ENCODE measurements around the gene PCNX1.
"Not testable (repeated sequence)": the region's sequence is repeated elsewhere in the genome, so short reads cannot be mapped to it uniquely, and the experiment has no call there.

PCNX1 gene

GRCh38 chr14:71012888-71013287 lies 105.6 kb downstream of the PCNX1 start:
- DNase-seq (ENCODE audit: low spot score) (no peak), FAIRE-seq (peak; percentile 27)

DNA sequence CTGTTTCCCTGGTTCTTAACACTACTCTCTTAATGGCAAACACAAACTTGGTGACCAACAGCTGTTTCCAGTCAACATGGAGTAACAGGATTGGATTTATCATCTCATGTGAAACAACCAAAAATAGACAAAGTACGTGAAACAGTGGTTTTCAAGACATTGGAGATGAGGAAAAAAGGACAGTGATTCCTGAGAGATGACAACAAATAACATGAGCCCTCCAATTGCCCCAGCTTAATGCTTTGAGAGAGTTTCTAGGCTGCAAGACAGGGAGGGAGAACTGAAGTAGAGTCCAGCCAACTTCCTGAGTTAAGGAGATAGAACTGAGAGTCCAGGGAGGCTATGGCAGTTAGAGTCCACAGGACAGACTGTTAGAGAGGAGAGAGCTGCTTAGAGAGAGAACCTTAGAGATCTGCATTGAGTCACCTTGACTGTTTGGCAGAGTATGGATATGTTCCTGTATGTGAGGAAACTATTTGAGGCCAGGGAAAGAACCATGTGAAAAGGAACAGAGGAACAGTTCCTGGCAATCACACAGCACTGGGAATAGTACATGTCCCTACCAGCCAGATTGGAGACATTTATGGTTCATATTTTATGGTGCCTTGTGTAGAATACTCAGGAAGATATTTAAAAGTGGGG lies 106.4 kb downstream of the PCNX1 start:
- no peak for DNase-seq (ENCODE audit: low spot score)

DNA sequence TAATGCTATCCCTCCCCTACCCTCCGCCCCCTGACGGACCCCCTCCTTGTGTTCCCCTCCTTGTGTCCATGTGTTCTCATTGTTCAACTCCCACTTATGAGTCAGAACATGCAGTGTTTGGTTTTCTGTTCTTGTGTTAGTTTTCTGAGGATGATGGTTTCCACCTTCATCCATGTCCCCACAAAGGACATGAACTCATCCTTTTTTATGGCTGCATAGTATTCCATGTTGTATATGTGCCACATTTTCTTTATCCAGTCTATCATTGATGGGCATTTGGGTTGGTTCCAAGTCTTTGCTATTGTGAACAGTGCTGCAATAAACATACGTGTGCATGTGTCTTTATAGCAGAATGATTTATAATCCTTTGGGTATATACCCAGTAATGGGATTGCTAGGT lies 112.7 kb downstream of the PCNX1 start:
- DNase-seq (ENCODE audit: low spot score) = not testable (repeated sequence)
- FAIRE-seq = peak; percentile 93

More for the DNA sequence above, 106.4 kb downstream of the PCNX1 start:
- peak; percentile 77 for FAIRE-seq

GRCh38 chr14:71021347-71022011 lies 114.2 kb downstream of the PCNX1 start:
- DNase-seq (ENCODE audit: low spot score) = peak; percentile 61
- peak; percentile 30 for FAIRE-seq

DNA sequence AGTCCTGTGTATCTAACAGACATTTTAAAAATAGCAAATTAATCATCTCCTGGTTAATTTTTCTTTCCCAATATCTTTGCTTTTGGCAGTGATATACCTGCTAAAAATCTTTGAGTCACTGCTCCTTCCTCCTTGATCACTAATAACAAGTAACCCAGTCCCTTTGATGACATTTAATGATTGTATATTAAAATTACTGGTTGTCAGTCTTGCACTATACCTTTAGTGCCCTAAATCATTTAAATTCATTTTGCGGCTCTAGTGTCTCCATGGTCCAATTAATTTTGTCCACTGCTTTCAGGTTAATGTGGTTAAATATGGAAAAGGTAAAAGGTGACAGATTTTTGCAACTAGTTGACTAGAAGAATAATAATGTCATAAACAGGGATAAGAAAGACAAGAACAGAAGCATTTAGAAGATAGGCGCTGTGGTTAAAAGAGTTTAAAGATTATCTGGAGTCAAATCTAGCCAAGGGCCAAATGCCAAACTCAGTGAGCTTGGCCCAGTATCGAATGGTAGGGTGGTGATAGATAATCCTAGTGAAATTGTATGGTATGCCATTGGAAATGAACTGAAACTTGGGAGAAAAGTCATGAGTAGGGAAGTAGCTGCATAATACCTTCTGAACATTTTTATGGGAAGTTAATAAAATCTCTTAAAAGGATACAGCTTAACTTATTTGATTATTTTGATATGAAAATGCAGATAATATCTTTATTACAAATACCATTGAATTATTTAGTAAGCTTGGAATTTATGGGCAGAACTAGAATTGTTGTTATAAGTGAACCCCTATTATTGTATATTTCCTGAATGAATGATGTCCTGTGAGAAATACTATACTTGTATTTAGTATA lies 115.0 kb downstream of the PCNX1 start:
- FAIRE-seq (peak; percentile 72), DNase-seq (ENCODE audit: low spot score) (no peak)

GRCh38 chr14:71022939-71023338 lies 115.7 kb downstream of the PCNX1 start:
- no peak for DNase-seq (ENCODE audit: low spot score)
- FAIRE-seq = no peak

DNA sequence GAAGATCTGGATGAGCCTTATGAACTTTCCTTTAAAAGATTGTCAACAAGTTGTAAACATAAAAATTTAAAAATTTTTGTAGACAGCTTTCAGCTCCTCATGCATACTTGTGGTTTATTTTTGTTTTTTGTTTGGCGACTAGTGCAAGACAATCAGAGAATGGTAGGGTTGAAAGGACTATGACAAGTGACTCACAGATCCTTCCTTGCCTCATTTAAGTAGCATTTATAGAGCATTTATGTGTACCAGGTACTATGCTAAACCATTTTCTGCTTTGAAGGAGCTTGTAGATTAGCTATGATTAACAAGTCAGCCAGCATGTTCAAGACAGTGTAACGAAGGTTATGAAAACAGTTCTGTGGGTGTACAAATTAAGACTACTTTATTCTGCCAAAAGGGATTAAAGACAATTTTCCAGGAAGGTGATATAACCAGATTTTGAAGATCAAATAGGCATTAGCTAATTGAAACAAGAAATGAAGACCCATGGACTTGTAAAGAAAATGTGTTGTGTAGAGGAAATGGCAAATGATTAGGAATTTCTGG lies 122.0 kb downstream of the PCNX1 start:
- FAIRE-seq = no peak

DNA sequence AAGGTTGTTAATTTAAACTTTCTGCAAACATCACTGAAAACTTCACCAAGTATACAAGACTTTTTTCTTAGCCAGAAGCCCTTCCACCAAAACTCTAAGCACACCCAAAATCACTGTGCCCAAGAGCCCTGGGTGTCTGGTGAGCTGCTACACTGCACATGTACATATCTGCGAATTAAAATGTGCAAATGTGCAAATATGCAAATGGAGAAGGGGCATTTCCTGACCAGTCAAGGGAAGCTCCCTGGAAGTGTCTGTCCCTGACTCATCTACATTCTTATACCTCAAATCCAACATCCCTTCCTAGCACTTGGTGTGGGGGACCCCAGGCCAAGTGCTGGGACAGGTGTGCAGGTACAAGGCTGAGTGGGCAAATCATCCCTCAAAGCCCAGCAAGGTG lies 123.7 kb downstream of the PCNX1 start:
- DNase-seq (ENCODE audit: low spot score) (no peak), FAIRE-seq (peak; percentile 90)

More for the DNA sequence above, 122.0 kb downstream of the PCNX1 start:
- DNase-seq (ENCODE audit: low spot score) = no peak

- FAIRE-seq = peak; percentile 89
- DNase-seq (ENCODE audit: low spot score) = no peak
These were observed 129.2 kb downstream of the PCNX1 start for GRCh38 chr14:71036433-71036832.

DNA sequence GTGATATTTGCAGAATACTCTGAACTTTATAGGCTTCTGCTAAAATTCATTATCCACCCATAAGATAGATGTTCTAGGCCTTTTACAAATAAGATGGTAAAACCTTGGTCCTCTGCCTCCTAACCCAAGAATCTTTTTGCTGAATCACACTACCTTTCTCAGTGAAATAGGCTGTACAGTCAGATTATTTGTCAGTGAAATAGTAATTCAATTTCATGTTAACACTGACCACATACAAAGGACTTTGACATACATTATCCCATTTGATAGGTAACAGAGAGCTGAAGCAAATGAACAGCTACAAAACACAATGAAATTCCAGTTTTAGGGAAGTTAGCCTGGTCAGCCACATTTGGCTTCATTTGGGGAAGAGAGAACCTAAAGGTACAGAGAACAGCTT lies 141.1 kb downstream of the PCNX1 start:
- no peak for DNase-seq (ENCODE audit: low spot score)
- peak; percentile 79 for FAIRE-seq

GRCh38 chr14:71049435-71050133 lies 142.3 kb downstream of the PCNX1 start:
- FAIRE-seq = no peak
- DNase-seq (ENCODE audit: low spot score) = no peak

GRCh38 chr14:71050227-71050823 lies 143.1 kb downstream of the PCNX1 start:
- DNase-seq (ENCODE audit: low spot score) (peak; percentile 24), FAIRE-seq (no peak)

DNA sequence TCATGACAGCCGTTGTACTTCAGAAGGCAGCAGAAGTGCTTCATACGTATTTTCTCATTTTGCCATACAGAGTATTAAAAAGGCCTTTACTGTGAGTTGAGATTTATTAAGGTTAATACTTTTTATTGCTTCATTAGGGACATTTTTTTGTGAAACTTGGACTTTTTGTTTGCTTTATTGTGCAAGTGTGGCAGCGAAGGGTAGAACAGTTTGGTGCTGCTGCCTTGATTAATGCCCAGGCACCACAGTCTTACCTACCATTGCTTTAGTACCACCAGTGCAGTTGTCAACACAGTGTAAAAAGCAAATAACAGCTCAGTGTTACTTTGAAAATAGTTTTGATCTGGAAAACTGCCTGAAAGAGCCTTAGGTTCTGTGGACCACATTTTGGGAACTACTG lies 147.4 kb downstream of the PCNX1 start:
- FAIRE-seq = no peak
- no peak for DNase-seq (ENCODE audit: low spot score)

- FAIRE-seq = no peak
These were observed 148.9 kb downstream of the PCNX1 start for GRCh38 chr14:71056168-71056567.

DNA sequence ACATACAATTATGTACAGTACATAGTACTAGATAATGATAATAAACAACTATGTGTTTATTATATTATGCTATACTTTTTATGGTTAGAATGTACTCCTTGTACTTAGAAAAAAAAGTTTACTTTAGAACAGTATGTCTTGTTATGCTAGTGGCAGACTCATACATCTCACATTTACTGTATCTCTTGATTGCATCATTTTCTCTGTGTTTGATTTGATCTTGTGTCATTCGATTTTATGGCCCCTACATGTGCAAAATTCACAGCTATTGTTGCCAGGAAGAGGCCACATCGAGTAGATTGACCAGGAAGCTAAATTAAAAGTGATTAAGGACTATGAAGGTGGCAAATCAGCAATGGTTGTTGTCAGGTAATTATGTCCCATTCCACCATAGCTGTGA lies 153.0 kb downstream of the PCNX1 start:
- no peak for DNase-seq (ENCODE audit: low spot score)
- peak; percentile 87 for FAIRE-seq

More at GRCh38 chr14:71056168-71056567, 148.9 kb downstream of the PCNX1 start:
- no peak for DNase-seq (ENCODE audit: low spot score)

DNA sequence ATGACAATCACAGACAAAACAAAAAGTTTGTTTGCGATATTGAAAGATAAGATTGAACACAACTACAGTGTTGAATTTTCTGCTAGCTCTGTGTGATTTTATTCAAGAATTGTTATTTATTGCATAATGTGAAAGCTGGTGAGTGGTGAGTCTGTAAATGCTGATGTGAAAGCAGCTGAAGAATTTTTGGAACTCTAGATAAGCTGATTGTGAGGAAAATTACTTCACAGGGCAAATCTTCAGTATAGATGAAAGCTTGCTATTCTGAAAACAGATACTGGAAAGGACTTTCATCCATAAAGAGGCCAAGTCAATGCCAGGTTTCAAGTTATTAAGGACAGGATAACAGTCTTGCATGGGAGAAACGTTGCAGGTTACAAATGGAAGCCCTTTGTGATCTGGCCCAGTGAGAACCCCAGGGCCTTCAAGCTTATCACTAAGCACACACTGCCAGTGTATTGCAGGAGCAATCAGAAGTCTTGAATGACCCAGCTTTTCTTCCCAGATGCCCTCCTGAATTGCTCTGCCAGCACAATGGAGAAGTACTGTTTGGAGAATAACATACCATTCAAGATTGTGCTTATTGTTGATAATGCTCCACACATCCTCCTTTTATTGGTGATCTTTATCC lies 153.7 kb downstream of the PCNX1 start:
- DNase-seq (ENCODE audit: low spot score) (no peak), FAIRE-seq (peak; percentile 23)

DNA sequence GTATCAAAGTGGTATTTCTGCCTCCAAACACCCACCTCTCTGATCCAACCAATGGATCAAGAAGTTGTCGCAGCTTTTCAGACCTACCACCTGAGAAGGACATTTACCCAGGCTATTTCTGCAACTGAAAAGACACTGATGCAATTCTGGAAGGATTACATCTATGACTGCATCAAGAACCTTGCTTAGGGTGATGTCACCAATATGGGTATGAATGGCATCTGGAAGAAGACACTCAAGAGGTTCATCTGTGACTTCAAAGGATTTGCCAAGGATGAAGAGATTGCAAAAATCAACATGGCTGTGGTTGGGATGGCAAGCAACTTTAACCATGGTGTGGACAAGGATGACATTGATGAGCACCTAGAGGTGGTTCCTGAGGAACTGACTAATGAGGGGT lies 154.2 kb downstream of the PCNX1 start:
- FAIRE-seq = peak; percentile 74
- no peak for DNase-seq (ENCODE audit: low spot score)

- FAIRE-seq = peak; percentile 5
- no peak for DNase-seq (ENCODE audit: low spot score)
These were observed 155.5 kb downstream of the PCNX1 start for GRCh38 chr14:71062581-71063303.

DNA sequence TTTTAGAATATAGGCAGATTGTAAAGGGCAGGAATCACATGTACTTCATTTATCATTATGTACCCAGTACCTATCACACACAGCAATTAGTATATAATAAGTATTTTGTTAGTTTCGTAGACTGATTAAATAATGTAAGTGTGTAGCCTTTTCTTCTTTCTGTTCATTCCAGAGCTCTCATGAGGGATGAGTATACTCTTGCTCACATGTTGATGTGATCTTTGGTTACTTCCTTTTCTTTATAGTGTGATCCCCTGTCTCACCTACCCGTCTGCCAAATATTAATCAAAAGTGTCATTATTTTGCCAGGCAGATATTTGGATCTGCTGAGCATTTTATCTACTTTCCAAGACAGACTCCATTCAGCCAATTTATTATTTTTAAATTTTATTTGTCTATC lies 156.1 kb downstream of the PCNX1 start:
- FAIRE-seq (no peak), DNase-seq (ENCODE audit: low spot score) (no peak)

- not testable (repeated sequence) for DNase-seq (ENCODE audit: low spot score)
- peak; percentile 62 for FAIRE-seq
These were observed 157.5 kb downstream of the PCNX1 start for GRCh38 chr14:71064747-71065146.
